ENCODE measurements around the gene KIAA1549. TPM values are rescaled to one million over a fixed set of nuclear protein-coding genes. Genes with fewer than 3 reads are reported as not detected.

Gene KIAA1549
- total RNA-seq, 3 donors from 2014 or later (not counting 1 experiment from before 2014, with no cell fraction given), result 0.08 to 0.09 (median 0.09) TPM

DNA sequence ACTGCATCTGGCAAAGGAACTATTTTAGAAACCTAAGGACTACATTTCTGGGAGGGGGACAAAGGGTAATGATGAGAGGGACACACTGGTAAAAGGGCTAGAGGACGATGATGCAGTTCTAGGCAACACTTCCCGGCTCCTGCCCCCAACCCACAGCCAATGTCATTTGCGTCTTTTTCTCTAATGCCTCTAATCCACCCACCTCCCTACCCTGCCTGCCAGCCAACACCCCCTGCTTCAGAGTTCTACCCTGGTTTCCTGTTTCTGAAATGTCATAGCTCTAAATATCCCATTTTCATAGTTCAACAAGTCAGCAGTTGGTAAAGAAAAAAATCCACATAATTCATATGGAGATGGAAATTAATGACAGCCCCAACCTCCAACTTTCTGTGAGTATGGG, 79.0 kb downstream of the KIAA1549 start:
- TF ChIP-seq, protein P1, sequence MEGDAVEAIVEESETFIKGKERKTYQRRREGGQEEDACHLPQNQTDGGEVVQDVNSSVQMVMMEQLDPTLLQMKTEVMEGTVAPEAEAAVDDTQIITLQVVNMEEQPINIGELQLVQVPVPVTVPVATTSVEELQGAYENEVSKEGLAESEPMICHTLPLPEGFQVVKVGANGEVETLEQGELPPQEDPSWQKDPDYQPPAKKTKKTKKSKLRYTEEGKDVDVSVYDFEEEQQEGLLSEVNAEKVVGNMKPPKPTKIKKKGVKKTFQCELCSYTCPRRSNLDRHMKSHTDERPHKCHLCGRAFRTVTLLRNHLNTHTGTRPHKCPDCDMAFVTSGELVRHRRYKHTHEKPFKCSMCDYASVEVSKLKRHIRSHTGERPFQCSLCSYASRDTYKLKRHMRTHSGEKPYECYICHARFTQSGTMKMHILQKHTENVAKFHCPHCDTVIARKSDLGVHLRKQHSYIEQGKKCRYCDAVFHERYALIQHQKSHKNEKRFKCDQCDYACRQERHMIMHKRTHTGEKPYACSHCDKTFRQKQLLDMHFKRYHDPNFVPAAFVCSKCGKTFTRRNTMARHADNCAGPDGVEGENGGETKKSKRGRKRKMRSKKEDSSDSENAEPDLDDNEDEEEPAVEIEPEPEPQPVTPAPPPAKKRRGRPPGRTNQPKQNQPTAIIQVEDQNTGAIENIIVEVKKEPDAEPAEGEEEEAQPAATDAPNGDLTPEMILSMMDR (IDR thresholded peaks at IDR 0.05), result no peak
- Histone ChIP-seq H3K4me3 (ENCODE audit: low read length) (no peak overlapping the region), H3K27me3 (ENCODE audit: control insufficient read depth, insufficient read depth, low read length) (no peaks in the 10 kb centered on the region), H3K27ac (ENCODE audit: low read length) (no peak overlapping the region), H3K9me3 (ENCODE audit: control insufficient read depth, insufficient read depth, low read length) (no peaks in the 10 kb centered on the region), H3K4me1 (ENCODE audit: control insufficient read depth, insufficient read depth, low read length) (no peaks in the 10 kb centered on the region), H3K36me3 (ENCODE audit: control insufficient read depth, insufficient read depth, low read length) (no peaks in the 10 kb centered on the region)
- WGBS (ENCODE audit: insufficient coverage), result 63% methylated on average over 3 of the region's 3 CpGs
- intact Hi-C loops (cut with micrococcal nuclease), result loop anchor here (1.0 kb wide), 1 partner anchor 12 kb away; no protein-coding TSS in a partner anchor
- Mint-ChIP-seq H3K27ac (no peak overlapping the region), H3K9me3 (no peaks in the 10 kb centered on the region), H3K4me1 (no peaks in the 10 kb centered on the region), H3K4me3 (no peak overlapping the region), H3K36me3 (no peaks in the 10 kb centered on the region), H3K27me3 (ENCODE audit: low read depth in 2 of 2) (peaks cover 31 to 39% of the 10 kb centered on the region in 2 donors)
- ATAC-seq (no peak), DNase-seq (peak in 1 of 2 donors; percentile 31)

DNA sequence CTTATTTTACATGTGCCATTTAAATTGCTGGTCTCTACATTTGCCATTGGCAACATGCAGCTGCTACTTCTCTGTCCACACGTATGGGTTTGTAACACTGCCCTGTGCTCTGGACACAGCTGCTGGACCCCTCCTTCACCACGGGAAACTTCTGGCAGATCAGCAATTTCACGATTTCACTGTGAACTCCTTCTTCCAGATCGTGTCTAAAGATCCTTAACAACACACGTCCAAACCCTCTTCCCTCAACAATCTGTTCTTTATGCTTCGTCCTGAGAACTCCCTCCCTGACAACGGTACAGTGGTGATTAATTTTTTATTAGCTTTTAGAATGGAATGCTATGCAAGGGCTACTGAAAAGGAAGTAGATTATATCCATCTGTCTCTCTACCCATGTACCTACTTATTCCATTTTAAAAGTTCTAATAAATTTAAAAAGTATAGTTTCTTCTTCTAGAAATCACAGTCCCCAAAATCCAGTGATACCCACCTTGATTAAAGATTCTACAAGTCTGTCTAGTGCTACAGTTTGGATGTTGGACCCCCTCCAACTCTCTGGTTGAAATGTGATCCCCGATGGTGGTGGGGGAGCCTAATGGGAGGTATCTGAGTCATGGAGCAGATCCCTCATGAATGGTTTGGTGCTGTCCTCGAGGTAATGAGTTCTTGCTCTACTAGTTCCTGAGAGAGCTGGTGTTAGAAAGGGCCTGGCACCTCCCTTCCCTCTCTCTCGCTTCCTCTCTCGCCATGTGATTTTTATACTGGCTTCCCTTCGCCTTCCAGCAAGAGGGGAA, 81.0 kb downstream of the KIAA1549 start:
- no peak for DNase-seq
- no peaks in the 10 kb centered on the region for H3K4me1 Mint-ChIP-seq
- Histone ChIP-seq H3K4me3 (ENCODE audit: low read length) (no peak overlapping the region), H3K9me3 (ENCODE audit: control insufficient read depth, insufficient read depth, low read length) (no peaks in the 10 kb centered on the region), H3K27me3 (ENCODE audit: control insufficient read depth, insufficient read depth, low read length) (no peaks in the 10 kb centered on the region), H3K36me3 (ENCODE audit: control insufficient read depth, insufficient read depth, low read length) (no peaks in the 10 kb centered on the region), H3K27ac (ENCODE audit: low read length) (no peak overlapping the region), H3K4me1 (ENCODE audit: control insufficient read depth, insufficient read depth, low read length) (no peaks in the 10 kb centered on the region)
- ATAC-seq, result no peak
- H3K36me3 Mint-ChIP-seq, result no peaks in the 10 kb centered on the region
- no peaks in the 10 kb centered on the region for H3K9me3 Mint-ChIP-seq
- 70% methylated on average over 8 of the region's 12 CpGs for WGBS (ENCODE audit: insufficient coverage)
- no peak overlapping the region for H3K27ac Mint-ChIP-seq
- intact Hi-C loops (cut with micrococcal nuclease), result no loop called here
- H3K4me3 Mint-ChIP-seq, result no peak overlapping the region
- peaks cover 43 to 50% of the 10 kb centered on the region in 2 donors for H3K27me3 Mint-ChIP-seq (ENCODE audit: low read depth in 2 of 2)
- TF ChIP-seq, protein P1 (IDR thresholded peaks at IDR 0.05), result no peak

DNA sequence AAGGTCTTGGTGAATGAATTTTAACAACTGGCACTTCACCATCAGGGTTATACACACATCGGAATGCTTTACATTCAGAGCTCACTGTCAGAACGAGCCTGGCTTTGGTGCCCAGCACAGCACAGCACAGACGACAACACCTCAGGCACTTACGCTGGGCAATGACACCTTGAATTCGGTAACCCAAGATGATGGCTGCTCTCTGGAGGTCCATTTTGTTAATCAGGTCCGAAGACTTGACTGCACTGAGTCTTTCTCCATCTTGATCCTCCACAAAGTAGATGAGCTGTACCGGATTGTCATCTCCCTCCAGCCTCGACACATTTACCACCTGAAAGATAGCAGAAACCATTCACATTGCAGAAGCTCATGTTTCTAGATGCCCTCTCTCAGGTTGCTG, 82.4 kb downstream of the KIAA1549 start:
- Mint-ChIP-seq H3K36me3 (no peaks in the 10 kb centered on the region), H3K9me3 (no peaks in the 10 kb centered on the region), H3K27me3 (ENCODE audit: low read depth in 2 of 2) (peaks cover 49 to 61% of the 10 kb centered on the region in 2 donors), H3K4me3 (no peak overlapping the region), H3K27ac (no peak overlapping the region), H3K4me1 (no peaks in the 10 kb centered on the region)
- H3K27me3 ChIP-seq (ENCODE audit: control insufficient read depth, insufficient read depth, low read length), result no peaks in the 10 kb centered on the region
- no peak for DNase-seq
- WGBS (ENCODE audit: insufficient coverage), result 79% methylated on average over 8 of the region's 8 CpGs
- TF ChIP-seq, protein P1 (IDR thresholded peaks at IDR 0.05), result no peak
- H3K4me3 ChIP-seq (ENCODE audit: low read length), result no peak overlapping the region
- no peak overlapping the region for H3K27ac ChIP-seq (ENCODE audit: low read length)
- no peaks in the 10 kb centered on the region for H3K9me3 ChIP-seq (ENCODE audit: control insufficient read depth, insufficient read depth, low read length)
- H3K36me3 ChIP-seq (ENCODE audit: control insufficient read depth, insufficient read depth, low read length), result no peaks in the 10 kb centered on the region
- H3K4me1 ChIP-seq (ENCODE audit: control insufficient read depth, insufficient read depth, low read length), result no peaks in the 10 kb centered on the region
- ATAC-seq, result no peak
- intact Hi-C loops (cut with micrococcal nuclease), result no loop called here

All from natural killer cell (primary cell).